Loucy (cell line): Measurements from ENCODE around the gene TNIP3.

Experiments
- H2AFZ ChIP-seq: fragments of 200-600 bp; sonication (generic); 2 replicates; pipeline ENCODE4 v1.6.0; 2016; ENCODE audit warnings: antibody characterized with exemption, mild to moderate bottlenecking, low read length, moderate library complexity
- H3F3A ChIP-seq: fragments of 200-600 bp; 2 replicates; pipeline ENCODE4 v1.6.0; 2016; ENCODE audit warnings: antibody characterized with exemption, low read depth, mild to moderate bottlenecking
- H3K27me3 ChIP-seq: fragments of 200-600 bp; sonication (generic); 2 replicates; pipeline ENCODE4 v1.6.1; 2014; ENCODE audit warnings: low read length, mild to moderate bottlenecking; ENCODE audit not compliant: insufficient read depth, poor library complexity, severe bottlenecking
- H3K36me3 ChIP-seq: fragments of 200-600 bp; sonication (generic); 2 replicates; pipeline ENCODE4 v1.6.1; 2016; ENCODE audit warnings: low read length; ENCODE audit not compliant: insufficient read depth
- H3K4me1 ChIP-seq: fragments of 200-600 bp; sonication (generic); 2 replicates; pipeline ENCODE4 v1.5.1; 2014; ENCODE audit warnings: low read length, mild to moderate bottlenecking; ENCODE audit not compliant: insufficient read depth, poor library complexity, severe bottlenecking
- H3K4me2 ChIP-seq: fragments of 200-600 bp; sonication (generic); 2 replicates; pipeline ENCODE4 v1.6.0; 2014; ENCODE audit warnings: antibody characterized with exemption, low read length, low read depth, mild to moderate bottlenecking; ENCODE audit not compliant: poor library complexity, severe bottlenecking
- H3K4me3 ChIP-seq: fragments of 200-600 bp; sonication (generic); 2 replicates; pipeline ENCODE4 v1.5.1; 2014; ENCODE audit warnings: low read length, mild to moderate bottlenecking, mixed read lengths; ENCODE audit not compliant: poor library complexity, severe bottlenecking
- H3K79me2 ChIP-seq: fragments of 200-600 bp; sonication (generic); 2 replicates; pipeline ENCODE4 v1.6.1; 2014; ENCODE audit warnings: low read length; ENCODE audit not compliant: insufficient read depth
- H3K9ac ChIP-seq: fragments of 200-600 bp; sonication (generic); 2 replicates; pipeline ENCODE4 v1.6.0; 2014; ENCODE audit warnings: mild to moderate bottlenecking, low read depth, low read length, moderate library complexity; ENCODE audit not compliant: poor library complexity, severe bottlenecking
- H3K9me2 ChIP-seq: fragments of 200-600 bp; sonication (generic); replicated peaks from 2 replicates; pipeline ENCODE4 v1.6.1; 2016; ENCODE audit warnings: low read depth, low read length, mixed read lengths
- H3K9me3 ChIP-seq: fragments of 200-600 bp; sonication (generic); 2 replicates; pipeline ENCODE4 v1.6.1; 2014; ENCODE audit warnings: mild to moderate bottlenecking, antibody characterized with exemption, low read length, low read depth; ENCODE audit not compliant: insufficient read depth
- H4K20me1 ChIP-seq: fragments of 200-600 bp; sonication (generic); 2 replicates; pipeline ENCODE4 v1.6.0; 2014; ENCODE audit warnings: antibody characterized with exemption, low read length, mild to moderate bottlenecking; ENCODE audit not compliant: insufficient read depth, poor library complexity, severe bottlenecking
- EZH2phosphoT487 ChIP-seq: fragments of 200-600 bp; IDR thresholded peaks from 2 replicates; pipeline ENCODE4 v1.6.1; 2018; ENCODE audit warnings: antibody characterized with exemption, mild to moderate bottlenecking, moderate library complexity, borderline replicate concordance
- TF ChIP-seq, protein P1 (sequence below): fragments of 200-600 bp; sonication (generic); conservative IDR thresholded peaks from 2 replicates; pipeline ENCODE4 v1.5.1; 2014; ENCODE audit warnings: mild to moderate bottlenecking, antibody characterized with exemption, low read length

Gene TNIP3

DNA sequence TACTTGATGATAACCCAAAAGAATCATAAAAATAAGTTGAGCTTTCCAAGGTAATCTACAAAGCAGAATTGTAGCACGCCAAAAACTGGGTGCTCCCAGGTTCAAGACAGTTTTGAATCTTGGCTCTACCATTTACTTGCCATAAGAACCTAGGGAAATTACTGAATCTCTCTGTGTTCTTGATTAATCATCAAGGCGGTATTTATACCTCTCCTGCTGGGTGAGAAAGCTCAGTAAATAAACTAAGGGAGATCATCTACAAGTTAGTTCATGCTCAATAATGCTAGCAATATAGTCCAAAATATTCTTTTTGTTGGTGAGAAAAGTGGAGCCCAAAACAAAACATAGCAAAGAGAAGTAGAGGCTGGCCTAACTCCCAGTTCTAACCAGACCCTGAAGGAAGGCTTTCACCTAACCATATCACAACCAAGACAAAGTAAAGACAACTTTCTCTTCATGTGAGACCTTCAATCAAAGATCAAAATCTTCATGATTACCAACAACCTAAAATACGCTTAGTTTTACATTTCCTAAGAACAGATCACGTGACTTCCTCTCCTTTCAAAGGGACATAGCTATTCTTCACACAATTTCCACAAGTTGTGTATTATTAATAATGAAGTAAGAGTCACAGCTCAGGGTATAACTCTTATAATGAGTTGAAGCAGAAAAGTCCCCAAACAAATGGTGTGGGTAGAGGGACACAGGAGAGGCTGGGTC lies 34.4 kb downstream of the TNIP3 start:
- Histone ChIP-seq H3K79me2 (no peaks in the 10 kb centered on the region), H3K9me3 (no peaks in the 10 kb centered on the region), H3K4me2 (no peak overlapping the region), H3K4me3 (no peak overlapping the region), H2AFZ (no peak overlapping the region), H3K36me3 (no peaks in the 10 kb centered on the region), H3K27me3 (no peaks in the 10 kb centered on the region), H3F3A (no peaks in the 10 kb centered on the region), H3K9me2 (no peaks in the 10 kb centered on the region), H3K4me1 (peaks cover 7% of the 10 kb centered on the region), H3K9ac (no peak overlapping the region), H4K20me1 (no peaks in the 10 kb centered on the region)
- no peak for TF ChIP-seq EZH2phosphoT487
- TF ChIP-seq, protein P1, sequence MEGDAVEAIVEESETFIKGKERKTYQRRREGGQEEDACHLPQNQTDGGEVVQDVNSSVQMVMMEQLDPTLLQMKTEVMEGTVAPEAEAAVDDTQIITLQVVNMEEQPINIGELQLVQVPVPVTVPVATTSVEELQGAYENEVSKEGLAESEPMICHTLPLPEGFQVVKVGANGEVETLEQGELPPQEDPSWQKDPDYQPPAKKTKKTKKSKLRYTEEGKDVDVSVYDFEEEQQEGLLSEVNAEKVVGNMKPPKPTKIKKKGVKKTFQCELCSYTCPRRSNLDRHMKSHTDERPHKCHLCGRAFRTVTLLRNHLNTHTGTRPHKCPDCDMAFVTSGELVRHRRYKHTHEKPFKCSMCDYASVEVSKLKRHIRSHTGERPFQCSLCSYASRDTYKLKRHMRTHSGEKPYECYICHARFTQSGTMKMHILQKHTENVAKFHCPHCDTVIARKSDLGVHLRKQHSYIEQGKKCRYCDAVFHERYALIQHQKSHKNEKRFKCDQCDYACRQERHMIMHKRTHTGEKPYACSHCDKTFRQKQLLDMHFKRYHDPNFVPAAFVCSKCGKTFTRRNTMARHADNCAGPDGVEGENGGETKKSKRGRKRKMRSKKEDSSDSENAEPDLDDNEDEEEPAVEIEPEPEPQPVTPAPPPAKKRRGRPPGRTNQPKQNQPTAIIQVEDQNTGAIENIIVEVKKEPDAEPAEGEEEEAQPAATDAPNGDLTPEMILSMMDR = no peak

DNA sequence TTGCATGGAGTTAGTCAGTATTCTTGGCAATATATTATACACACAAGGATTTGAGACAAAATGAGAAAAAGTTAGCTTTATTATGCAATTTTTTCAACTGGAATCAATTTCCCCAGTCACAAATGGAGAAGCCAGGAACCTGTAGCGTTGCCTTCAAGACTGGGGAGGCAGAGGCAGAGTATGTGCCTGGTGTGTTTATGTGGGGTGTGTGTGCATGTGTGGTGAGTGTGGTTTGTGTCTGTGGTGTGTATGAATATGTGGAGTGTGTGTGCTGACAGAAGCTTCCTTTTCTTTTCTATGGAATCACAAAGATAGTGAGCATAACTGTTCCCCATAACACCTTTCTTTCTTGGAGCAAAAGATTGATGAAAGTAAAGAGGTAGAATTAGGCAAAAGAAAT lies 37.0 kb downstream of the TNIP3 start:
- H4K20me1 ChIP-seq = no peaks in the 10 kb centered on the region
- no peaks in the 10 kb centered on the region for H3K27me3 ChIP-seq
- no peaks in the 10 kb centered on the region for H3F3A ChIP-seq
- no peak for TF ChIP-seq EZH2phosphoT487
- TF ChIP-seq, protein P1 = no peak
- H3K4me3 ChIP-seq = no peak overlapping the region
- H3K9me3 ChIP-seq = no peaks in the 10 kb centered on the region
- no peak overlapping the region for H2AFZ ChIP-seq
- peaks cover 7% of the 10 kb centered on the region for H3K4me1 ChIP-seq
- H3K36me3 ChIP-seq = no peaks in the 10 kb centered on the region
- H3K79me2 ChIP-seq = no peaks in the 10 kb centered on the region
- no peak overlapping the region for H3K9ac ChIP-seq
- H3K9me2 ChIP-seq = no peaks in the 10 kb centered on the region
- no peak overlapping the region for H3K4me2 ChIP-seq

DNA sequence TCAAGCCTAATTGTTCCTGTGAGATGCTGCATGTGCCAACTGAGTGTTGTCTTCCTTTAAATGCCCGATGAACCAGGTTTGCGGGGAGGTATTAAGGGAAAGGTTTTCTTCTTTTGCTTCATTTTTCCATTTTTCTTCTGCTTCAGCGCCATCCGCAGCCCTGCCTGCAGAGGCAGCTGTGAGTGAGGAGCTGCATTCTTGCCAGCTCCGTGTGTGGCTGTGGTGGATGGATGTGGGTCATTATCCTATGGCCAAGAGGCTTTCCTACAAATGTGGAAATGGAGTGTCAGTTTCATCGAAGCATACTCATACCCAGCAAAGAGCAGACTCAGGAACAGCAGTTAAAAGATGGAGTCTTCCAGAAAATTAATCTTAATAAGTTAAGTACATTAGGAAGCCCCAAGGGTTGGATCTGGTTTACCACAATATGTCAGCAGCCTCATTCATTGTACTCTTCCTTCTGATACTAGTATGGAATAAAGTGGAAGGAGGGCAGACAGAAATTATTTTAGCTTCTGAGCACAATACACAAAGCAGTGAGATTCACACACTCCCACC lies 37.6 kb downstream of the TNIP3 start:
- H2AFZ ChIP-seq = no peak overlapping the region

More for the DNA sequence above, 37.6 kb downstream of the TNIP3 start:
- Histone ChIP-seq H3K27me3 (no peaks in the 10 kb centered on the region), H4K20me1 (no peaks in the 10 kb centered on the region), H3K9me2 (no peaks in the 10 kb centered on the region), H3K4me2 (no peak overlapping the region), H3K4me3 (no peak overlapping the region), H3K9me3 (no peaks in the 10 kb centered on the region), H3K79me2 (no peaks in the 10 kb centered on the region), H3K9ac (no peak overlapping the region), H3F3A (no peaks in the 10 kb centered on the region), H3K4me1 (peaks cover 7% of the 10 kb centered on the region), H3K36me3 (no peaks in the 10 kb centered on the region)
- no peak for TF ChIP-seq EZH2phosphoT487
- TF ChIP-seq, protein P1 = no peak
